HepG2 (cell line): ENCODE results near the gene FOXD4L6. TPM values are rescaled to one million over a fixed set of nuclear protein-coding genes. Genes with fewer than 3 reads are reported as not detected.
"Not testable (repeated sequence)": the region's sequence is repeated elsewhere in the genome, so short reads cannot be mapped to it uniquely, and the experiment has no call there.

Experiments used
- ATAC-seq: fragments of 200-7000 bp; cut with Tn5 transposase; 3 replicates; pipeline ENCODE4 v1.9.1; 2020; ENCODE audit warnings: mild to moderate bottlenecking, moderate library complexity
- BruUV-seq: library from RNA; stranded (reverse); fragments of 400-500 nt; replicated peaks from 2 replicates; lab custom pipeline; 2021; lab: Mats Ljungman, UMichigan
- CTCF ChIA-PET: fragments of 300-600 bp; formaldehyde crosslinking; extraction: SDS; loops from one replicate; lab custom pipeline; 2021; ENCODE audit warnings: low total read pairs, inconsistent platforms, low intra/inter-chr PET ratio; lab: Yijun Ruan, JAX
- POLR2A ChIA-PET: fragments of 350-600 bp; sonication (Branson Sonifier 250); formaldehyde crosslinking; loops from one replicate; lab custom pipeline; 2020; ENCODE audit warnings: antibody characterized with exemption, inconsistent platforms; lab: Yijun Ruan, JAX
- DNase-seq: peaks from one replicate; pipeline ENCODE4 v3.0.0-alpha.2; 2015; ENCODE audit warnings: low spot score
- FAIRE-seq: peaks from 3 replicates; lab custom pipeline; 2011; peaks lifted over from hg19 to GRCh38; lab: Jason Lieb, UNC
- H2AFZ ChIP-seq: one replicate; pipeline ENCODE4 v1.6.1; 2011; ENCODE audit warnings: low read length, inconsistent platforms
- H3K27ac ChIP-seq: fragments of 300-600 bp; 3 replicates; pipeline ENCODE4 v1.8.0; 2011; ENCODE audit warnings: mixed run types, mild to moderate bottlenecking, mixed read lengths, low read length, inconsistent platforms; ENCODE audit not compliant: insufficient read depth; ENCODE audit errors: extremely low read length
- H3K27me3 ChIP-seq, 2 experiments: fragments of 200-600 bp in 1 of 2; 2 replicates in 1 of 2; 3 replicates in 1 of 2; pipeline versions ENCODE4 v1.6.0 to v1.8.0; 2011; ENCODE audit warnings: low read length in 2 of 2, mild to moderate bottlenecking in 2 of 2, moderate library complexity in 2 of 2, inconsistent platforms in 1 of 2; ENCODE audit not compliant: insufficient read depth in 2 of 2, control insufficient read depth in 1 of 2
- H3K36me3 ChIP-seq, 2 experiments: fragments of 200-600 bp in 1 of 2; replicated peaks in 1 of 2; 2 replicates in 1 of 2; 3 replicates in 1 of 2; pipeline versions ENCODE4 v1.5.1 to v1.8.0; 2011; ENCODE audit warnings: low read length in 2 of 2, inconsistent platforms in 1 of 2; ENCODE audit not compliant: insufficient read depth in 2 of 2, control insufficient read depth in 1 of 2
- H3K4me1 ChIP-seq: 2 replicates; pipeline ENCODE4 v1.5.1; 2012; ENCODE audit warnings: low read length, inconsistent platforms; ENCODE audit not compliant: insufficient read depth
- H3K4me2 ChIP-seq: 2 replicates; pipeline ENCODE4 v1.6.0; 2011; ENCODE audit warnings: low read depth, low read length, inconsistent platforms
- H3K4me3 ChIP-seq, 3 experiments: fragments of 200-600 bp in 1 of 3; sonication (generic), shearing (Covaris generic) in 1 of 3; replicated peaks in 1 of 3; 2 replicates each; pipeline ENCODE4 v1.5.1; 2011 to 2016; ENCODE audit warnings: low read length in 3 of 3, inconsistent platforms in 2 of 3, low read depth in 2 of 3, mild to moderate bottlenecking in 2 of 3, control low read depth in 1 of 3, mixed read lengths in 1 of 3; ENCODE audit not compliant: insufficient read depth in 1 of 3
- H3K79me2 ChIP-seq: one replicate; pipeline ENCODE4 v1.6.1; 2011; ENCODE audit warnings: low read length, inconsistent platforms; ENCODE audit not compliant: insufficient read depth
- H3K9ac ChIP-seq: 2 replicates; pipeline ENCODE4 v1.6.0; 2011; ENCODE audit warnings: mild to moderate bottlenecking, low read depth, low read length, inconsistent platforms; ENCODE audit not compliant: insufficient read depth
- H3K9me3 ChIP-seq: 2 replicates; pipeline ENCODE4 v1.5.1; 2012; ENCODE audit warnings: mild to moderate bottlenecking, low read length
- H4K20me1 ChIP-seq: 2 replicates; pipeline ENCODE4 v1.6.0; 2011; ENCODE audit warnings: inconsistent platforms, mild to moderate bottlenecking, low read length, moderate library complexity; ENCODE audit not compliant: insufficient read depth
- STAG1 ChIP-seq: sonication (generic); formaldehyde crosslinking; IDR thresholded peaks from 2 replicates; pipeline ENCODE4 v1.4.0; 2020; ENCODE audit warnings: missing genetic modification reagents
- WGBS: methylation state at CpG from one replicate; pipeline ENCODE4 v1.1.6; 2017; ENCODE audit warnings: low lambda C conversion rate; 5-methylcytosine and 5-hydroxymethylcytosine counted together
- in situ Hi-C: cut with HindIII; loops from 2 replicates; pipeline ENCODE4 v1.10.0; 2017; ENCODE audit warnings: low pct_unique_long_range_greater_than_20kb; ENCODE audit not compliant: extremely low pct_ligation_motif_present
- intact Hi-C: fragments of 100-400 bp; cut with micrococcal nuclease; formaldehyde crosslinking; loops from one replicate; pipeline ENCODE4 v1.10.0; 2022; ENCODE audit not compliant: unreplicated experiment
- polyA plus RNA-seq, 8 experiments: library from polyadenylated mRNA; depleted of rRNA in 3 of 8; stranded (reverse) in 7 of 8; unstranded in 1 of 8; fragments of >200 nt; fragmentation: Illumina TruSeq in 4 of 8; extraction: Trizol in 4 of 8; gene quantifications; 2 replicates each; pipeline versions ENCODE4 v1.2.1 to v1.2.3, GENCODE V29; 2011 to 2016; ENCODE audit warnings: low read depth in 4 of 8, missing spikeins in 1 of 8, mixed read lengths in 1 of 8; ENCODE audit not compliant: insufficient read depth in 1 of 8
- total RNA-seq, 5 experiments: library from RNA; depleted of rRNA; stranded (reverse); fragments of >200 nt; fragmentation: Illumina TruSeq; extraction: Trizol; gene quantifications; 2 replicates each; pipeline ENCODE4 v1.2.3, GENCODE V29; 2016; ENCODE audit warnings: low read depth in 1 of 5

FOXD4L6 gene
- total and polyA plus RNA-seq, 2 of the 13 experiments (the other 11 are each of a cell fraction or from before 2014, with no cell fraction given): 0.11 TPM; not detected in 1

- H3K79me2 ChIP-seq, ATAC-seq, FAIRE-seq, H3K4me1 ChIP-seq, intact Hi-C loops, H3K9me3 ChIP-seq, in situ Hi-C loops, H2AFZ ChIP-seq, H3K4me3 ChIP-seq, H4K20me1 ChIP-seq, H3K4me2 ChIP-seq, CTCF ChIA-PET, BruUV-seq, POLR2A ChIA-PET, H3K27ac ChIP-seq, DNase-seq, H3K36me3 ChIP-seq, H3K27me3 ChIP-seq, H3K9ac ChIP-seq: not testable (repeated sequence)
- TF ChIP-seq STAG1 (CRISPR knock-in tag): peak; percentile 41
- WGBS: 46% methylated on average over 10 of the region's 10 CpGs
Observed at GRCh38 chr9:41110913-41111312, 17.6 kb downstream of the FOXD4L6 start.

DNA sequence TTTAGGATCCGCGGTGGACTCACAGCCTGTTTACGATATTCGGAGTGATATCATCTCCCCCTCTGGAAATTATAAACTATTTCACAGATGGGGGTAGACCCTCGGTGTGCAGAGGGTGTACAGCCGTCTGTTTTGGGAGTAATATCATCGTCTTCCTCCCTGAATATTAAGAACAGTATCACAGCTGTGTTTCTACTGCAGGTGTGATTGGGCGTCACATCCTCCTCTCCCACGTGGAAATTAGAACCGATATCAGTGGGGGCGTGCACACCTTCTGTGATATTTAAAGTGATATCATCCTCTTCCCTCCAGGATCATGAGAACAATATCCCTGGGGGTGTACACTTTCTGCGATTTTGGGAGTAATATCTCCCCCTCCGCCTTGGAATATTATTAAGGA is 19.2 kb downstream of the FOXD4L6 start:
- H3K4me2 ChIP-seq, BruUV-seq, H3K79me2 ChIP-seq, H3K4me1 ChIP-seq, H3K9ac ChIP-seq, POLR2A ChIA-PET, in situ Hi-C loops, H3K27ac ChIP-seq, DNase-seq, H3K9me3 ChIP-seq, FAIRE-seq, H3K27me3 ChIP-seq, intact Hi-C loops, H4K20me1 ChIP-seq, H3K4me3 ChIP-seq, CTCF ChIA-PET, H3K36me3 ChIP-seq, H2AFZ ChIP-seq: not testable (repeated sequence)
- WGBS: 28% methylated on average over 7 of the region's 13 CpGs
- peak; percentile 42 for ATAC-seq

DNA sequence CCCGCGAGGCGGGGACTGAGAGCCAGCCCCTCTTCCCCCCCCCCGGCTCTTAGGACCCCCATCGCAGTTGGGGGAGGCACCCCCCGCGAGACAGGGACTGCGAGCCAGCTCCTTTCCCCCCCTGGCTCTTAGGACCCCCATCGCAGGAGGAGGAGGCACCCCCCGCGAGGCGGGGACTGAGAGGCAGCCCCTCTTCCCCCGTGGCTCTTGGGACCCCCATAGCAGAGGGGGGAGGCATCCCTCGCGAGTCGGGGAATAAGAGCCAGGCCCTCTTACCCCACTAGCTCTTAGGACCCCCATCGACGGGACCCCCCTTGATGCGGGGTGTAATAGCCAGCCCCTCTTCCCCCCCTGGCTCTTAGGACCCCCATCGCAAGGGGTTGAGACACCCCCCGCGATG is 19.7 kb downstream of the FOXD4L6 start:
- H3K27me3 ChIP-seq, ATAC-seq, H3K27ac ChIP-seq, H3K4me3 ChIP-seq, CTCF ChIA-PET, in situ Hi-C loops, H3K36me3 ChIP-seq, POLR2A ChIA-PET, H2AFZ ChIP-seq, DNase-seq, FAIRE-seq, BruUV-seq, H3K9me3 ChIP-seq, H4K20me1 ChIP-seq, intact Hi-C loops, H3K9ac ChIP-seq, H3K4me1 ChIP-seq, H3K79me2 ChIP-seq, H3K4me2 ChIP-seq: not testable (repeated sequence)
- no CpG with 5 or more reads among the region's 22 CpGs for WGBS

DNA sequence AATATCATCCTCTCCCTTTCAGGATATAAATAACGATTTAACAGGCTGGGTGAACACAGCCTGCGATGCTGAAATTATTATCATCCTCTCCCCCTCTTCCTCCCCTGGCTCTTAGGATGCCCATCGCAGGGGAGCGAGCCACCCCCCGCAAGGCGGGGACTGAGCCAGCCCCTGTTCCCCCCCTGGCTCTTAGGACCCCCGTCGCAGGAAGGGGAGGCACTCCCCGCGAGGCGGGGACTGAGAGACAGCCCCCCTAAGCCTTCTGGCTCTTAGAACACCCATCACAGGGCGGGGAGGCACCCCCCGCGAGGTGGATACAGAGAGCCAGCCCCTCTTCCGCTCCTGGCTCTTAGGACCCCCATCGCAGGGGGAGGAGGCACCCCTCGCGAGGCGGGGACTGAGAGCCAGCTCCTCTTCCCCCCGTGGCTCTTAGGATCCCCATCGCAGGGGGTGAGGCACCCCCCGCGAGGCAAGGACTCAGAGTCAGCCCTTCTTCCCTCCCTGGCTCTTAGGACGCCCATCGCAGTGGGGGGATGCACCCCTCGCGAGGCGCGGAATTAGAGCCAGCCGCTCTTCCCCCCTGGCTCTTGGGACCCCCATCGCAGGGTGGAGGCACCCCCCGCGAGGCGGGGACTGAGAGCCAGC is 21.9 kb downstream of the FOXD4L6 start:
- POLR2A ChIA-PET: not testable (repeated sequence)

More for the DNA sequence above, 21.9 kb downstream of the FOXD4L6 start:
- DNase-seq, H3K9me3 ChIP-seq, CTCF ChIA-PET, H3K9ac ChIP-seq, FAIRE-seq, H3K4me1 ChIP-seq, in situ Hi-C loops, H3K4me2 ChIP-seq, BruUV-seq, H3K27me3 ChIP-seq, H3K27ac ChIP-seq, H3K36me3 ChIP-seq, H2AFZ ChIP-seq, H4K20me1 ChIP-seq, H3K79me2 ChIP-seq, H3K4me3 ChIP-seq, intact Hi-C loops: not testable (repeated sequence)
- 75% methylated on average over 6 of the region's 34 CpGs for WGBS
- ATAC-seq: peak; percentile 41; the same call in 1 of the 3 replicates
